ENCODE measurements around the gene SLC24A3.

The SLC24A3 gene

GRCh38 chr20:19713822-19714578 lies 501.6 kb downstream of the SLC24A3 start:
- no peak for DNase-seq (ENCODE audit: low read depth in 2 of 2)

- DNase-seq (ENCODE audit: low read depth in 2 of 2) = no peak
Observed at GRCh38 chr20:19714579-19714840, 502.1 kb downstream of the SLC24A3 start.

- no peak for DNase-seq (ENCODE audit: low read depth in 2 of 2)
Observed at GRCh38 chr20:19715986-19716385, 503.5 kb downstream of the SLC24A3 start.

GRCh38 chr20:19718880-19719279 lies 506.4 kb downstream of the SLC24A3 start:
- DNase-seq (ENCODE audit: low read depth in 2 of 2) = no peak

- no peak for DNase-seq (ENCODE audit: low read depth in 2 of 2)
Observed at GRCh38 chr20:19720991-19721390, 508.5 kb downstream of the SLC24A3 start.

GRCh38 chr20:19723051-19723450 lies 510.6 kb downstream of the SLC24A3 start:
- DNase-seq (ENCODE audit: low read depth in 2 of 2) = no peak

- no peak for DNase-seq (ENCODE audit: low read depth in 2 of 2)
Observed at GRCh38 chr20:19723813-19724430, 511.5 kb downstream of the SLC24A3 start.

GRCh38 chr20:19725373-19725772 lies 512.9 kb downstream of the SLC24A3 start:
- no peak for DNase-seq (ENCODE audit: low read depth in 2 of 2)

- DNase-seq (ENCODE audit: low read depth in 2 of 2) = no peak
Observed at GRCh38 chr20:19725814-19726525, 513.5 kb downstream of the SLC24A3 start.

GRCh38 chr20:19727251-19727847 lies 514.9 kb downstream of the SLC24A3 start:
- no peak for DNase-seq (ENCODE audit: low read depth in 2 of 2)

- DNase-seq (ENCODE audit: low read depth in 2 of 2) = no peak
Observed at GRCh38 chr20:19729672-19730071, 517.2 kb downstream of the SLC24A3 start.

GRCh38 chr20:19730706-19731105 lies 518.3 kb downstream of the SLC24A3 start:
- no peak for DNase-seq (ENCODE audit: low read depth in 2 of 2)

GRCh38 chr20:19734811-19735210 lies 522.4 kb downstream of the SLC24A3 start:
- no peak for DNase-seq (ENCODE audit: low read depth in 2 of 2)

GRCh38 chr20:19735446-19735845 lies 523.0 kb downstream of the SLC24A3 start:
- DNase-seq (ENCODE audit: low read depth in 2 of 2) = no peak

GRCh38 chr20:19737025-19737424 lies 524.6 kb downstream of the SLC24A3 start:
- DNase-seq (ENCODE audit: low read depth in 2 of 2) = no peak

- DNase-seq (ENCODE audit: low read depth in 2 of 2) = no peak
Observed at GRCh38 chr20:19738951-19739350, 526.5 kb downstream of the SLC24A3 start.

GRCh38 chr20:19739351-19739750 lies 526.9 kb downstream of the SLC24A3 start:
- DNase-seq (ENCODE audit: low read depth in 2 of 2) = no peak

- no peak for DNase-seq (ENCODE audit: low read depth in 2 of 2)
Observed at GRCh38 chr20:19740512-19740911, 528.1 kb downstream of the SLC24A3 start.

- DNase-seq (ENCODE audit: low read depth in 2 of 2) = no peak
Observed at GRCh38 chr20:19741924-19742323, 529.5 kb downstream of the SLC24A3 start.

GRCh38 chr20:19742974-19743639 lies 530.7 kb downstream of the SLC24A3 start:
- DNase-seq (ENCODE audit: low read depth in 2 of 2) = no peak

GRCh38 chr20:19743640-19743995 lies 531.2 kb downstream of the SLC24A3 start:
- no peak for DNase-seq (ENCODE audit: low read depth in 2 of 2)

- no peak for DNase-seq (ENCODE audit: low read depth in 2 of 2)
Observed at GRCh38 chr20:19745106-19745505, 532.7 kb downstream of the SLC24A3 start.

Measured in stimulated activated CD4-positive, alpha-beta T cell treated with anti-CD3 and anti-CD28 coated beads, Interleukin-15, amount 100 ng/mL, for 48 hours (primary cell).